T-helper 22 cell (primary cell): ENCODE data around the gene MTARC1.

ENCODE experiments used
- DNase-seq: peaks from one replicate; pipeline ENCODE4 v3.0.0-alpha.2; 2020; ENCODE audit warnings: low read depth

The MTARC1 gene

DNA sequence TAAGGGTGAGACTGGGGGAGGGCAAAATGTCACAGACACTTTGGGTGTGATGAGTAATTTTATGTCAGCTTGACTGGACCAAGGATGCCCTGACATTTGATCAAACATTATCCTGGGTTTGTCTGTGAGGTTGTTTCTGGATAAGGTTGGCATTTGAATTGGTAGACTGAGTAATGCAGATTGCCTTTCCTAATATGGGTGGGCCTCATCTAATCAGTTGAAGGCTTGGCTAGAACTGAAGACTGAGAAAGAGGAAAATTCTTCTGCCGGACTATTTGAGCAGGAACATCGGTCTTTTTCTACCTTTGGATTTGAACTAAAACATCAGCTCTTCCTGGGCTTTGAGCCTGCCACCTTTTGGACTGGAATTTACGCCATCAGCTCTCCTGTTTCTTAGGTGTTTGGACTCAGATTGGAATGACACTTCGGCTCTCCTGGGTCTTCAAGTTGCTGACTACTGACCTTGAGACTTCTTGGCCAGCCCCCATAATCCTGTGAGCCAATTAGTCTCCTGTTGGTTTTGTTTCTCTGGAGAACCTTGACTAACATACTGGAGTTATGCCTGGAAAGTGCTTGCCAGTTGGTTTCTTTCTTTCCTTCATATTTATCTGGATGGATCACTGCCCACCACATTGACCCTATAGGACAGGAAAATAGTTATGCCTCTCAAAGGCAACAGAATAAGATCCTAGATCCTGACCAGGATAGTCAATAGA, 47.6 kb downstream of the MTARC1 start:
- no peak for DNase-seq
